PC-3 (cell line): Measurements from ENCODE around the gene TCFL5.

ENCODE experiments used
- CTCF ChIP-seq: fragments of 300-600 bp; sonication (generic); conservative IDR thresholded peaks from 2 replicates; pipeline ENCODE4 v1.5.1; 2017; ENCODE audit warnings: antibody characterized with exemption, low read depth, mild to moderate bottlenecking, low read length
- EZH2 ChIP-seq: fragments of 300-600 bp; sonication (generic); IDR thresholded peaks from one replicate; pipeline ENCODE4 v1.6.1; 2017; ENCODE audit warnings: antibody characterized with exemption, mild to moderate bottlenecking, low read length; ENCODE audit not compliant: unreplicated experiment

DNA sequence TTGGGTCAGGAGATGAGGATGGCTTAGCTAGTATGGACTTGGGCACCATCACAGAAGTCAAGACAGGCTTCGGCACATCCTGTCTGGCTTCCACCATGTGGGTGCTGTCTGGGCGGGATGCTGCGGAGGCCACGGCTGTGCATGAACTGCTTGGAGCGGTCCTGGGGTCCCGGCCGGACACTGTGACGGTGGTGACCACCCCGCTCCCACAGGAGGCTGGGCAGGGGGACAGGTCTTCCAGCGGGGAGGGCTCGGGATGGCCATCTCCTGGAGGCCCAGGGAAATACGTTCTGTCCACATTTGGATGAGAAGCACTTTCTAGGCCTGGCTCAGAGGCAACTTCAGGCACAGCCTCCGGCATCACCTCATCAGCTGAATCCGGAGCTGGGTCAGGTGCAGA, 32.1 kb upstream of the TCFL5 start:
- TF ChIP-seq CTCF = peak; percentile 43
- no peak for TF ChIP-seq EZH2
